LHCN-M2 (cell line): ENCODE results near the gene HIPK1. TPM values are rescaled to one million over a fixed set of nuclear protein-coding genes. Genes with fewer than 3 reads are reported as not detected.
A peak's percentile ranks its signal among the peaks of the same experiment; 100 is the strongest.
"Not testable (repeated sequence)": the region's sequence is repeated elsewhere in the genome, so short reads cannot be mapped to it uniquely, and the experiment has no call there.

ENCODE experiments used
- DNase-seq: peaks from one replicate; pipeline ENCODE4 v3.0.0-alpha.2; 2012; ENCODE audit warnings: low read depth
- total RNA-seq: library from RNA; depleted of rRNA; stranded (reverse); fragments of >200 nt; gene quantifications from 2 replicates; pipeline ENCODE4 v1.2.3, GENCODE V29; 2014

The HIPK1 gene
- total RNA-seq, 1 experiment from 2014 or later: 40.1 TPM

- no peak for DNase-seq
Observed at GRCh38 chr1:113943028-113943811, 14.1 kb downstream of the HIPK1 start.

GRCh38 chr1:113945329-113945728 is 16.2 kb downstream of the HIPK1 start:
- DNase-seq: no peak

GRCh38 chr1:113946112-113946511 is 17.0 kb downstream of the HIPK1 start:
- no peak for DNase-seq

- DNase-seq: no peak
Observed at GRCh38 chr1:113946678-113947387, 17.7 kb downstream of the HIPK1 start.

- DNase-seq: no peak
Observed at GRCh38 chr1:113947388-113948107, 18.4 kb downstream of the HIPK1 start.

- DNase-seq: not testable (repeated sequence)
Observed at GRCh38 chr1:113948151-113948550, 19.0 kb downstream of the HIPK1 start.

GRCh38 chr1:113949007-113949406 is 19.9 kb downstream of the HIPK1 start:
- DNase-seq: no peak

- DNase-seq: no peak
Observed at GRCh38 chr1:113950908-113951307, 21.8 kb downstream of the HIPK1 start.

GRCh38 chr1:113951719-113952118 is 22.6 kb downstream of the HIPK1 start:
- DNase-seq: no peak

GRCh38 chr1:113957984-113958383 is 28.9 kb downstream of the HIPK1 start:
- DNase-seq: peak; percentile 27

- no peak for DNase-seq
Observed at GRCh38 chr1:113958691-113959090, 29.6 kb downstream of the HIPK1 start.

GRCh38 chr1:113963281-113963906 is 34.3 kb downstream of the HIPK1 start:
- no peak for DNase-seq

GRCh38 chr1:113965703-113966412 is 36.7 kb downstream of the HIPK1 start:
- no peak for DNase-seq

GRCh38 chr1:113972954-113973353 is 43.8 kb downstream of the HIPK1 start:
- no peak for DNase-seq

- peak; percentile 61 for DNase-seq
Observed at GRCh38 chr1:113975211-113975895, 46.2 kb downstream of the HIPK1 start.

GRCh38 chr1:113976609-113977278 is 47.6 kb downstream of the HIPK1 start:
- DNase-seq: peak; percentile 88

- no peak for DNase-seq
Observed at GRCh38 chr1:113977906-113978305, 48.8 kb downstream of the HIPK1 start.

- peak; percentile 92 for DNase-seq
Observed at GRCh38 chr1:113978863-113979702, 50.0 kb downstream of the HIPK1 start, which contains the start of gene OLFML3. OLFML3 (plus strand) TSS chr1:113979474; CDS start chr1:113979517, 43 bp downstream.

GRCh38 chr1:113980110-113980509 is 51.0 kb downstream of the HIPK1 start:
- peak; percentile 55 for DNase-seq
